NCI-H2196 (cell line): Measurements from ENCODE around the gene CD274.
A peak's percentile ranks its signal among the peaks of the same experiment; 100 is the strongest.
"Not testable (repeated sequence)": the region's sequence is repeated elsewhere in the genome, so short reads cannot be mapped to it uniquely, and the experiment has no call there.

Experiments used
- DNase-seq: peaks from one replicate; lab custom pipeline; 2025; ENCODE audit not compliant: unreplicated experiment; lab: John Stamatoyannopoulos, UW

CD274 gene

GRCh38 chr9:5450359-5451091 is at the start of gene CD274:
Gene CD274 (plus strand): TSS chr9:5450542. CDS start chr9:5456114, 5,572 bp downstream.
- DNase-seq, result peak; percentile 99

DNA sequence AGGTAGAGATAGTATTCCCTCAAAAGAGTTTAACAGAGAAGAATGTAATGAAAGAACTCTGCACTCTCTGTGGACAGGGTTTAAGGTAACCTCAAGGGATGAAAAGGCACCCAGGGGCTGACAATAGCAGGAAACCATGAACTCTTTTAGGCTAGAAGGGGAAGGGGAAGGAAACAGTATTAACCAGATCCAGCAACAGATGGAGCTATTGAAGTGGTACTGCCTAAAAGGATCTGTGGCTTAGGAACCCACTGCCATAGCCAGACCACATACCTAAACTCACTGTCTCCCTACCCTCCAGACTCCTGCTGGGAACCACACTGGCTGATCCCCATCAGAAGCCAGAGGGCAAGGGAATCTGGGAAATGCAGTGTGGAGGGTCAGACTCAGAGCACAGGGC is 48.1 kb upstream of the CD274 start:
- DNase-seq, result no peak

GRCh38 chr9:5408596-5408995 is 41.7 kb upstream of the CD274 start:
- no peak for DNase-seq

DNA sequence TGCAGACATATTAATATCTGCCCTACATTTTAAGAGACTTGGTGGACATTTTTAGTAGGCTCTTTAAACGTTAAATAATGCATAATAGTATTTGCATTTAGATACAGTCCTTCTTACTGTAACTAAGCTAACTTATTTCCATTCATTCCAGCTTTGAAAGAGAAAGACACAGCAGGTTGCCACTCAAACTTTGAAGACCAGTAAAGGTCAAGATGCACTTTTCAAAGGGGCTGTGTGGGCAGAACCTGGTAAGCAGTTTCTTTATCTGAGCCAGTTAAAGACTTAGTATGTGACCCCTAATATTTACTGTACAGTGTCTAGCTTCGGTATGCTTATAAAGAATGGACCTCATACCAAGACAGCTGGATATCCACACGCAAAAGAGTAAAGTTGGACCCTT is 33.4 kb upstream of the CD274 start:
- DNase-seq, result no peak

- DNase-seq, result no peak
Measured at GRCh38 chr9:5418481-5418880, 31.9 kb upstream of the CD274 start.

DNA sequence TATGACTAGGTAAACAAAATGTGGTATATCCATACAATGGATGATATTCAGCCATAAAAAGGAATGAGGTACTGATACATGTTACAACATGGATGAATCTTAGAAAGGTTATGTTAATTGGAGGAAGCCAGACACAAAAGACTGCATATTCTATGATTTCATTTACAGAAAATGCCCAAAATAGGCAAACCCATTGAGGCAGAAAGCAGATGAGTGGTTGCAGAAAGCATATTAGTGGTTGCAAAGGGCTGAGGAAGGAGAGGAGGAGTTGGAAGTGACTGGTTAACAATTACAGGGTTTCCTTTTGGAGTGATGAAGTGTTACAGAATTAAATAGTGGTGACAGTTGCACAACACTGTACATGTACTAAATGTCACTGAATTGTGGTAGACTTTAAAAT is 30.4 kb upstream of the CD274 start:
- no peak for DNase-seq

DNA sequence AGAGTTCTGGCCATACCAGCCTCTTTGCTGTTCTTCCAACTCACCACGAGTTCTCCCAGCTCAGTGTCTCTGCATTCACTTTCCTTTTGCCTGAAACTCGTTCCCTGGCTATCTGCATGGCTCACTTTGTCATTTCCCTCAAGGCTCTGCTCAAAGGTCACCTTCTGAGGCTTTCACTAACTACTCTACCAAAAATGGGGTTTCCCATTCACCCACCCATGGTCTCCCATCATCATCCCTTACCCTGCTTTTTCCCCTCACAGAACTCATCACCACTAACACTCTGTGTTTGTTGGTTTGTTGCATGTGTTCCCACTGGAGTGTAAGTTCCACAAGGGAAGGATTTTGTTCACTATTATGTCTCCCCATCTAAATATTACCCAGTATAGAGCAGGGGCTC is 29.2 kb upstream of the CD274 start:
- DNase-seq, result no peak

GRCh38 chr9:5422276-5422675 is 28.1 kb upstream of the CD274 start:
- DNase-seq, result no peak

GRCh38 chr9:5425006-5425628 is 25.2 kb upstream of the CD274 start:
- DNase-seq, result peak; percentile 61

DNA sequence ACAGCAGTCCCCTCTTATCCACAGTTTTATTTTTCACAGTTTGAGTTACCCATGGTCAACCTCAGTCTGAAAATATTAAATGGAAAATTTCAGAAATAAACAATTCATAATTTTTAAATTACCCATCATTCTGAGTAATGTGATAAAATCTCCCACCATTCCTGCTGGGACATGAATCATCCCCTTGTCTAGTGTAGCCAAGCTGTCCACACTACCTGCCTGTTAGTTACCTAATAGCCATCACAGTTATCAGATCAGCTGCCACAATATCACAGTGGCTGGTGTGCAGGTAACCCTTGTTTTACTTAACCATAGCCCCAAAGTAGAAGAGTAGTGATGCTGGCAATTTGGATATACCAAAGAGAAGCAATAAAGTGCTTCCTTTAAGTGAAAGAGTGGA is 23.3 kb upstream of the CD274 start:
- no peak for DNase-seq

- DNase-seq, result no peak
Measured at GRCh38 chr9:5428172-5428571, 22.2 kb upstream of the CD274 start.

- no peak for DNase-seq
Measured at GRCh38 chr9:5428794-5429528, 21.4 kb upstream of the CD274 start.

DNA sequence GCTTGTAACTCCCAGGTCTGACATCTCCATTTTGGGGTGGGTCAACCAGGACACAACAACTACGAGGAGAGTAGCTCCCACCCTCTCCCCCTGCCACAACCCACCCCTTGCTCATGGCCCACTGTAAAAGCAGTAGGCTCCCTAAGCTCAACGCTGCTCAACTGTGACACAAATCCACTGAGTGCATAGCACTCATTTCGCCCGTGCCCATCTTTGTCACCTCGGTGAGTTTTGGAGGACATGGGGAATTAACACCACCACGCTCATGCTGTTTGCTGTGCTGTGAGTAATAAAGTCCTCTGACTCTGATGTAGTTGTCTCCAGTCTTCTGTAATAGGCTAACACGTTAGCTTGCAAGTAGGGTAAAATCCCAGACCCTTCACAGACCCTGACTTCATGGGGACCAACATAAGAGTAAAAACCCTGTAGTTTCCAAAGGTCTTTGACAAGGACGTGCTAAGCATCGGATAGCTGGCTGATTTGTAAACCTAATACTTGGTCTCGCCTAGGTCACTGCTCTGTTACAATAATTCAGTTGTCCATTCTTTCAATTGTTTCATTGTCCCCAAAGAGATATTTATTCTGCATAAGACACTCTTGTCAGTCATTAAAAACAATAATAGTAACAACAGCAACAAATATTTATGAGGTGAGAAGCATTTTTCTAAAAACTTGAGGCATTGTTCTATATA is 20.3 kb upstream of the CD274 start:
- no peak for DNase-seq

DNA sequence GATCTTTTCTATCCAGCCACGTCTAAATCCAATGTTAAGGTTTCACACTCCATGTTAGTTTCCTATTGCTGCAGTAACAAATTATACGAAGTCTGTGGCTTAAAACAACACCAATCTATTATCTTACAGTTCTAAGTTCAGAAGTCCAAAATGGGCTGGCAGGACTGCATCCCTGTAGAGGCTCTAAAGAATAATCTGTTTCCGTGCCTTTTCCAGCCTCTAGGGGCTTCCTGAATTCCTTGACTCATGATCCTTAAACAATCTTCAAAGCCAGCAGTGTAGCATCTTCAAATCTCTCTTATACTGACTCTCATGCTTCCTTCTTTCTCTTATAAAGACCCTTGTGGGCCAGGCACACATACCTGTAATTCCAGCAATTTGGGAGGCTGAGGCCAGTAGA is 19.4 kb upstream of the CD274 start:
- DNase-seq, result no peak

DNA sequence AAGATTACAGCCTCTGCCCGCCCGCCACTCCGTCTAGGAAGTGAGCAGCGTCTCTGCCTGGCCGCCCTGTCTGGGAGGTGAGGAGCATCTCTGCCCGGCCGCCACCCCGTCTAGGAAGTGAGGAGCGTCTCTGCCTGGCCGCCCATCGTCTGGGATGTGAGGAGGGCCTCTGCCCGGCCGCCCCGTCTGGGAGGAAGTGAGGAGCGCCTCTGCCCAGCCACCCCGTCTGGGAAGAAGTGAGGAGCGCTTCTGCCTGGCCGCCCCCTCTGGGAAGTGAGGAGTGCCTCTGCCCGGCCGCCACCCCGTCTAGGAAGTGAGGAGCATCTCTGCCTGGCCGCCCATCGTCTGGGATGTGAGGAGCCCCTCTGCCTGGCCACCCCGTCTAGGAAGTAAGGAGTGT is 17.5 kb upstream of the CD274 start:
- not testable (repeated sequence) for DNase-seq

- DNase-seq, result not testable (repeated sequence)
Measured at GRCh38 chr9:5433328-5433727, 17.0 kb upstream of the CD274 start.

DNA sequence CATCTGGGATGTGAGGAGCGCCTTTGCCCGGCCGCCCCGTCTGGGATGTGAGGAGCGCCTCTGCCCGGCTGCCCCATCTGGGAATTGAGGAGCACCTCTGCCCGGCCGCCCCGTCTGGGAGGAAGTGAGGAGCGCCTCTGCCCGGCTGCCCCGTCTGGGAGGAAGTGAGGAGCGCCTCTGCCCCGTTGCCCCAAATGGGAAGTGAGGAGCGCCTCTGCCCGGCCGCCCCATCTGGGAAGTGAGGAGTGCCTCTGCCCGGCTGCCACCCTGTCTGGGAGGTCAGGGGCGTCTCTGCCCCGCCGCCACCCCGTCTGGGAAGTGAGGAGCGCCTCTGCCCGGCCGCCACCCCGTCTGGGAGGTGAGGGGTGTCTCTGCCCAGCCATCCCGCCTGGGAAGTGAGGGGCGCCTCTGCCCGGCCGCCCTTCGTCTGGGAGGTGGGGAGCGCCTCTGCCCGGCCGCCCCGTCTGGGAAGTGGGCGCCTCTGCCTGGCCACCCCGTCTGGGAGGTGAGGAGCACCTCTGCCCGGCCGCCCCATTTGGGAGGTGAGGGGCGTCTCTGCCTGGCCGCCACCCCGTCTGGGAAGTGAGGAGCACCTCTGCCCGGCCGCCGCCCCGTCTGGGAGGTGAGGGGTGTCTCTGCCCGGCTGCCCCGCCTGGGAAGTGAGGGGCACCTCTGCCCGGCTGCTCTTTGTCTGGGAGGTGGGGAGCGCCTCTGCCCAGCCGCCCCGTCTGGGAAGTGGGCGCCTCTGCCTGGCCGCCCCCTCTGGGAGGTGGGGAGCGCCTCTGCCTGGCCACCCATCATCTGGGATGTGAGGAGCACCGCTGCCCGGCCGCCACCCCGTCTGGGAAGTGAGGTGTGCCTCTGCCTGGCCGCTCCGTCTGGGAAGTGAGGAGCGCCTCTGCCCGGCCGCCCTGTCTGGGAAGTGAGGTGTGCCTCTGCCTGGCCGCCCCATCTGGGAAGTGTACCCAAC is 16.2 kb upstream of the CD274 start:
- DNase-seq, result not testable (repeated sequence)

DNA sequence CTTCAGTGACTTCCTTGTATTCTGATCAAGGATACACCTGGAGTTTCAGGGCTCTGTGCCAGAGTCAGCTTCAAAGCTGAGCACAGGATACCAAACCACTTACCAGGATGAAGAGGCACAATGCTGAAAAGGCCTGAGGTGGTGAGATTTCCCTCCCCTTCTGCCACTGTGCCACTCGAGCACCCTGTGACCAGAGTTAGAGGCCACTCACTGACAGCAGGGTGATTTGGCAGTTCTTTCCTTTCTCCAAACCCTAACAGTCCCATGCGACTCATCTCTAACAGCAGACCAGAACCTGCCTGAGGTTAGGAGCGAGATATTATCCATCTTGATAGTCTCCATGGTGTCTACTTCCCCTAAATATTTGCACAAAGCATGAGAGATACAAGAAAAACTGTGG is 14.4 kb upstream of the CD274 start:
- DNase-seq, result peak; percentile 79

GRCh38 chr9:5436441-5436840 is 13.9 kb upstream of the CD274 start:
- DNase-seq, result no peak
